Subcutaneous abdominal adipose tissue (tissue), 5 donors: ENCODE results near the gene SEC14L1.

ENCODE experiments used
- H3K27ac ChIP-seq: one replicate; pipeline ENCODE4 v1.7.0; 2013; ENCODE audit warnings: low read depth, mild to moderate bottlenecking, inconsistent platforms, low read length, moderate library complexity
- H3K27me3 ChIP-seq, 5 donors: one replicate each; pipeline ENCODE4 v1.7.0; 2013; ENCODE audit warnings: low read length in 5 of 5, inconsistent platforms in 1 of 5; ENCODE audit not compliant: control insufficient read depth in 5 of 5, insufficient read depth in 4 of 5
- H3K36me3 ChIP-seq, 5 donors: one replicate each; pipeline ENCODE4 v1.7.0; 2013; ENCODE audit warnings: low read length in 5 of 5; ENCODE audit not compliant: control insufficient read depth in 5 of 5, insufficient read depth in 5 of 5
- H3K4me1 ChIP-seq, 5 donors: one replicate each; pipeline ENCODE4 v1.7.0; 2013; ENCODE audit warnings: low read length in 5 of 5, mild to moderate bottlenecking in 3 of 5, moderate library complexity in 1 of 5; ENCODE audit not compliant: control insufficient read depth in 5 of 5, insufficient read depth in 5 of 5
- H3K4me3 ChIP-seq, 5 donors: one replicate each; pipeline ENCODE4 v1.7.0; 2013; ENCODE audit warnings: low read length in 5 of 5, low read depth in 1 of 5
- H3K9ac ChIP-seq, 5 donors: one replicate each; pipeline ENCODE4 v1.7.0; 2013; ENCODE audit warnings: low read length in 5 of 5, mild to moderate bottlenecking in 4 of 5, moderate library complexity in 3 of 5
- H3K9me3 ChIP-seq, 5 donors: one replicate each; pipeline ENCODE4 v1.7.0; 2013; ENCODE audit warnings: low read length in 5 of 5; ENCODE audit not compliant: control insufficient read depth in 5 of 5
- donor health status: healthy.
- donor health status: healthy.
- donor health status: healthy.
- donor health status: healthy.
- donor health status: healthy.

Gene SEC14L1

DNA sequence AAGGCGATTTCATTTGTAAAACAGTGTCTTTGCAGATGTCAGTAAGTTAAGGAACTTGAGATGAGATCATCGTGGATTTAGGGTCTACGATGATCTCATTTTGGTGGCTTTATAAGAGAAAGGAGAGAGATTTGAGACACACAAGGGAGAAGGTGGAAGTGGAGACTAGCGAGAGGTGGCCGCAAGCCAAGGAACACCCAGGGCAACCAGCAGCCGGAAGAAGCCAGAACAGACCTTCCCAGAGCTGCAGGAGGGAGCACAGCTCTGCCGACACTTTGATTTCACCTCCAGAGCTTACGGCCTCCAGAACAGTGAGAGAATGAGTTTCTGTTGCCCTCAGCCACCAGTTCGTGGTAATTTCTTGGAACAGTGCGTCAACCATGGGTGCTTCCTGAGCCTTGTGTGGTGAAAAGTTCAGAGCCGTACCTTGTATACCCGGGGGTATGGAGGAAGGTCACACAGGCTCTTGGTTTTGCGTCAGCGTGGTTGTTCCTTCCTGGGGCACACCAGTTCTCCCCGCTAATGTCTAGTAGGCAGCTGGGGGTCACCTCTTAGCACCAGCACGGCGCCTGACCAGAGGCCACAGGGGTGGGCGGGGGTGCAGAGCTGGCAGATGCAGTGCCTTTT, 12.9 kb upstream of the SEC14L1 start:
- H3K9me3 ChIP-seq: no peaks in the 10 kb centered on the region
- H3K9ac ChIP-seq: peak overlapping the region in 3 of 5 donors; percentile 5 to 51 (median 17)
- H3K27me3 ChIP-seq: peaks cover 0 to 3% (median 0%) of the 10 kb centered on the region in 5 donors
- peaks cover 7 to 62% (median 33%) of the 10 kb centered on the region in 5 donors for H3K4me1 ChIP-seq
- peak overlapping the region; percentile 24 to 71 (median 56) for H3K4me3 ChIP-seq
- peak overlapping the region; percentile 73 for H3K27ac ChIP-seq
- H3K36me3 ChIP-seq: no peaks in the 10 kb centered on the region

- H3K36me3 ChIP-seq: peaks cover 0 to 3% (median 0%) of the 10 kb centered on the region in 5 donors
- peak overlapping the region in 2 of 5 donors; percentile 35 to 66 for H3K9ac ChIP-seq
- peak overlapping the region in 3 of 5 donors; percentile 46 to 65 (median 49) for H3K4me3 ChIP-seq
- H3K4me1 ChIP-seq: peaks cover 7 to 63% (median 33%) of the 10 kb centered on the region in 5 donors
- no peaks in the 10 kb centered on the region for H3K9me3 ChIP-seq
- H3K27ac ChIP-seq: peak overlapping the region; percentile 73
- peaks cover 0 to 3% (median 0%) of the 10 kb centered on the region in 5 donors for H3K27me3 ChIP-seq
These were observed 11.7 kb upstream of the SEC14L1 start for GRCh38 chr17:77128896-77129567.

DNA sequence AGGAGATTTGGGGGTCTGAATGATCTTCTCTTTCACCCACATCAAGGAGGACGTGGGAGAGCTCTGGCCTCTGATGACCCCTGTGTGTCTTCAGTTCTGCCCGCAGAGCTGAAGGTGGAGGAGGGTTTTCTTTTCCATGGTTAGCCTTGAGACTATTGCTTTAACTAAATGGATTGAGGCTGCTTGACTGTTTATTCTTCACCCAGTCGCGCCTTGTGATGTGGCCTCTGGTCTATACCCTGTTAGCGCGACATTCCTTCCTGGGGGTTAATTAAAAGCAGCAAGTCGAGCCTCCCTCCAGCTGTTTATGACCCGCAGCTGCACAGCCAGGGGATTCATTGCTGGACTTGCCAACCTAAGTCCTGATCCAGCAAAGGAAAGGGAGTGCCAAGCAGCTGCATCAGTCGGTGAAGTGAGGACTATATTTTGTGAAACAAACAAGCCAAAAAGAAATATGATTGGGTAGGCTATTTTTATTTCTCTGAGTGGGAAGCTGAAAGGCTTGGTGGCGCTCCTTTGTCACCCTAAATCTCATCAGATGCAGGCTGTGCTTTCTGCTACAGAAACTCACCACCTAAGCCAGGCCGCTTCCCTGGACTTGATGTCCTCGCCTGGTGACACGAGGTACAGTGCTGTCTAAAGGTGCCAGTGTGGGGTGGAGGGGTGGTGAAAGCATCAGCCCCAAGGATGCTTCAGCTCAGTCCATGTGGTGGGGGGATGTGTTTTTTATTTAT, 11.0 kb upstream of the SEC14L1 start:
- Histone ChIP-seq H3K4me1 (peaks cover 7 to 58% (median 29%) of the 10 kb centered on the region in 5 donors), H3K4me3 (peak overlapping the region in 4 of 5 donors; percentile 20 to 65 (median 48)), H3K9ac (peak overlapping the region in 2 of 5 donors; percentile 35 to 66)

GRCh38 chr17:77130525-77130924, 10.2 kb upstream of the SEC14L1 start:
- H3K27ac ChIP-seq: peak overlapping the region; percentile 75
- H3K9me3 ChIP-seq: no peaks in the 10 kb centered on the region
- H3K36me3 ChIP-seq: peaks cover 0 to 3% (median 0%) of the 10 kb centered on the region in 5 donors
- H3K4me3 ChIP-seq: peak overlapping the region in 3 of 5 donors; percentile 46 to 65 (median 52)
- H3K27me3 ChIP-seq: peaks cover 0 to 3% (median 0%) of the 10 kb centered on the region in 5 donors
- peaks cover 7 to 61% (median 29%) of the 10 kb centered on the region in 5 donors for H3K4me1 ChIP-seq
- H3K9ac ChIP-seq: peak overlapping the region in 1 of 5 donors; percentile 39

More for the DNA sequence above, 11.0 kb upstream of the SEC14L1 start:
- Histone ChIP-seq H3K27ac (peak overlapping the region; percentile 73), H3K27me3 (peaks cover 0 to 3% (median 0%) of the 10 kb centered on the region in 5 donors), H3K9me3 (no peaks in the 10 kb centered on the region), H3K36me3 (peaks cover 0 to 3% (median 0%) of the 10 kb centered on the region in 5 donors)

DNA sequence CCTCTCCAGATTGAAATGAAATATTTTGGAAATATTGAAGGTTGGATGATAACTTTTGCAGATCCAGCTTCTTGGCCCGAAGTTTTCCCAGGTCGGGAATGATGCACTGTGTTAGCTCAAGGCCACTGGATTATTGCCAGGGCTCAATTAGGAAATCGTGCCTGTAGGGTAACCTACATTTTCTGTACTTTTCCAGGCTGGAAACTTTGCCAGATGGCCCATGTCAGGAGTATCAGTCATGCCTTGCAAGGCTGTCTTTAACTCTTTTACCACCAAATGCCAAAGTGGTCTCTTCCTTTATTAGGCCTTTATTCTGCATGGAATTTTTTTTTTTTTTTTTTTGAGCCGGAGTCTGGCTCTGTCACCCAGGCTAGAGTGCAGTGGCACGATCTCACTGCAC, 8.9 kb upstream of the SEC14L1 start:
- peak overlapping the region; percentile 75 for H3K27ac ChIP-seq
- H3K4me3 ChIP-seq: peak overlapping the region in 3 of 5 donors; percentile 9 to 65 (median 52)
- no peaks in the 10 kb centered on the region for H3K27me3 ChIP-seq
- no peaks in the 10 kb centered on the region for H3K9me3 ChIP-seq
- peaks cover 0 to 3% (median 0%) of the 10 kb centered on the region in 5 donors for H3K36me3 ChIP-seq
- no peak overlapping the region for H3K9ac ChIP-seq
- H3K4me1 ChIP-seq: peaks cover 7 to 48% (median 25%) of the 10 kb centered on the region in 5 donors

DNA sequence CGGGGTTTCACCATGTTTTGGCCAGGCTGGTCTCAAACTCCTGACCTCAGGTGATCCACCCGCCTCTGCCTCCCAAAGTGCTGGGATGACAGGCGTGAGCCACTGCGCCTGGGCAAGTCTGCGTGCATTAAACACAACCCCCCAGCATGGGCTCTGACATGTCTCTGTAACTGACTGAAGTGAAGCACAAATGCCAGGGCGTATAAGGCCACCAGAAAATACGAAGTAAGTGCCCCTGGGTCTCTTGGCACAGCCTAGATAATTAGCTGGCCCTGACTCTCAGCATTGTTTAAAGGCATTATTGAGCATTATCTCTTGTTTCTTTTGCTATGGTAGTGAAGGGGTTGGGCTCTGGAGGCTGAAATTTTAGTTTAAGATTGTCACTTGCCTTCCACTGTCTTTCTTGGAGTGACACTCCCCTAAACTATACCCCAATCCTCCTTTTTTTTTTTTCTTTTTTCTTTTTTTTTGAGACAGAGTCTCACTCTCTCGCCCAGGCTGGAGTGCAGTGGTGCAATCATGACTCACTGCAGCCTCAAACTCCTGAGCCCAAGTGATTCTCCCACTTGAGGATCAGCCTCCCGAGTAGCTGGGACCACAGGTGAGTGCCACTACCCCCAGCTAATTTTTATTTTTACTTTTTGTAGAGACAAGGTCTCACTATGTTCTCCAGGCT, 8.2 kb upstream of the SEC14L1 start:
- H3K9ac ChIP-seq: no peak overlapping the region

DNA sequence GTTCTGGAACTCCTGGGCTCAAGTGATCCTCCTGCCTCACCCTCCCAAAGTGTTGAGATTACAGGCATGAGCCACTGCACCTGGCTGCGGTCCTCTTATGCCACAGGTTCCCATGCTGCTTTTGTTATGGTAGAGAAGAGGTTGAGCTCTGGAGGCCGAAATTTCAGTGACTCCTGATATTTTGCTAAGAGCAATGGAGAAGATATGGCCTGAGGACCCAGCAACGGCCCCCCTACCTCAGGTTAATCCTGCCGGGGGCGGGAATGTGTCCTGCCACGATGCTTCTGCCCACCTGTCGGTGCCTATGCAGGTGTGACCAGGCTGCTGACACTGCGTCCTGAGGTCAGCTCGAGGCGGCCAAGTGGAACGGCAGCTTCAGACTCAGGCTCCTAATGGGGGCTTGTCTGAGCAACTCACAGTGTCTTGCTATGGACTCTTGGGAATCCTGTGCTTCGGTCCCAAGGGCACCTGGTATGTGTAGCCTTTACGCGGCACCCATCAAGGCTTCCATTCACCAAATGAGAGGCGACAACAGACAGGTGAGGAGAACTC, 7.6 kb upstream of the SEC14L1 start:
- H3K4me1 ChIP-seq: peaks cover 5 to 40% (median 18%) of the 10 kb centered on the region in 5 donors
- H3K27me3 ChIP-seq: no peaks in the 10 kb centered on the region
- H3K36me3 ChIP-seq: peaks cover 0 to 3% (median 0%) of the 10 kb centered on the region in 5 donors
- peak overlapping the region; percentile 75 for H3K27ac ChIP-seq
- H3K9me3 ChIP-seq: peaks cover 0 to 2% (median 0%) of the 10 kb centered on the region in 5 donors
- peak overlapping the region in 3 of 5 donors; percentile 41 to 65 (median 52) for H3K4me3 ChIP-seq
- H3K9ac ChIP-seq: peak overlapping the region in 1 of 5 donors; percentile 61

More for the DNA sequence above, 8.2 kb upstream of the SEC14L1 start:
- Histone ChIP-seq H3K4me1 (peaks cover 7 to 43% (median 23%) of the 10 kb centered on the region in 5 donors), H3K36me3 (peaks cover 0 to 3% (median 0%) of the 10 kb centered on the region in 5 donors), H3K4me3 (peak overlapping the region in 3 of 5 donors; percentile 41 to 65 (median 52)), H3K27me3 (no peaks in the 10 kb centered on the region), H3K9me3 (peaks cover 0 to 2% (median 0%) of the 10 kb centered on the region in 5 donors), H3K27ac (peak overlapping the region; percentile 75)

DNA sequence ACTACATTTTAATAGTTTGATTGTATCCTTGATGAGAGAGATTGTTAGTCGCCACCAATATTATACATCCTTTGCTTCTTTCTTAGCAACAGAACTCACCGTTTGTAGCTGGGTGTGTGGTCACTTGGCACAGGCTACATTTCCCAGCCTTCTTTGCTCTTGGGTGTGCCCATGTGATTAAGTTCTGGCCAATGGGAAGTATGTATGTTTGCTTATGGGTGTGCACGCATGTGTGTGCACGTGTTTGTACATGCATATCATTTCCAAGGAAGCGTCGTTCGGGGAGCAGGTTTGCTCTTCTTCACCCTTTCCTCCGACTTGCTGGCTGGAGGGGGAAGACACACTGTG, 4.4 kb upstream of the SEC14L1 start:
- Histone ChIP-seq H3K4me3 (no peak overlapping the region), H3K4me1 (peaks cover 3 to 38% (median 11%) of the 10 kb centered on the region in 5 donors), H3K36me3 (peaks cover 0 to 3% (median 0%) of the 10 kb centered on the region in 5 donors), H3K27me3 (no peaks in the 10 kb centered on the region), H3K9ac (no peak overlapping the region), H3K9me3 (peaks cover 0 to 2% (median 0%) of the 10 kb centered on the region in 5 donors), H3K27ac (peak overlapping the region; percentile 57)

GRCh38 chr17:77137111-77137510, 3.7 kb upstream of the SEC14L1 start:
- Histone ChIP-seq H3K9ac (no peak overlapping the region), H3K9me3 (peaks cover 0 to 2% (median 0%) of the 10 kb centered on the region in 5 donors), H3K27ac (peak overlapping the region; percentile 46), H3K4me1 (peaks cover 3 to 46% (median 19%) of the 10 kb centered on the region in 5 donors), H3K27me3 (no peaks in the 10 kb centered on the region), H3K36me3 (peaks cover 0 to 3% (median 0%) of the 10 kb centered on the region in 5 donors), H3K4me3 (no peak overlapping the region)
